Liver (tissue), 9 donors: Measurements from ENCODE around the gene SLC37A4. TPM values are rescaled to one million over a fixed set of nuclear protein-coding genes. Genes with fewer than 3 reads are reported as not detected.

Experiments
- DNase-seq: peaks from one replicate; pipeline ENCODE4 v3.0.0-alpha.2; 2017; ENCODE audit warnings: low spot score
- H3K27ac ChIP-seq, 2 donors: one replicate each; pipeline ENCODE4 v1.7.0; 2013; ENCODE audit warnings: inconsistent platforms in 2 of 2, low read length in 2 of 2, control low read depth in 1 of 2, low read depth in 1 of 2, mild to moderate bottlenecking in 1 of 2
- H3K27me3 ChIP-seq, 4 donors: one replicate each; pipeline versions ENCODE4 v1.6.1 to v1.7.0; 2013; ENCODE audit warnings: low read length in 3 of 4, inconsistent platforms in 1 of 4, mild to moderate bottlenecking in 1 of 4, moderate library complexity in 1 of 4; ENCODE audit not compliant: control insufficient read depth in 4 of 4, insufficient read depth in 4 of 4
- H3K36me3 ChIP-seq, 4 donors: one replicate each; pipeline versions ENCODE4 v1.6.1 to v1.7.0; 2013; ENCODE audit warnings: low read length in 3 of 4, mild to moderate bottlenecking in 3 of 4, low read depth in 1 of 4, moderate library complexity in 1 of 4; ENCODE audit not compliant: control insufficient read depth in 4 of 4, insufficient read depth in 3 of 4
- H3K4me1 ChIP-seq, 4 donors: one replicate each; pipeline versions ENCODE4 v1.6.1 to v1.7.0; 2013; ENCODE audit warnings: low read length in 3 of 4, mild to moderate bottlenecking in 3 of 4, moderate library complexity in 1 of 4; ENCODE audit not compliant: control insufficient read depth in 4 of 4, insufficient read depth in 4 of 4
- H3K4me3 ChIP-seq, 3 donors: one replicate each; pipeline versions ENCODE4 v1.6.1 to v1.7.0; 2013; ENCODE audit warnings: low read length in 3 of 3, control low read depth in 1 of 3, low read depth in 1 of 3, mild to moderate bottlenecking in 1 of 3
- H3K9ac ChIP-seq, 2 donors: one replicate each; pipeline ENCODE4 v1.7.0; 2013; ENCODE audit warnings: low read length in 2 of 2, mild to moderate bottlenecking in 2 of 2, moderate library complexity in 2 of 2, control low read depth in 1 of 2, low read depth in 1 of 2
- H3K9me3 ChIP-seq, 4 donors: one replicate each; pipeline versions ENCODE4 v1.6.1 to v1.7.0; 2013; ENCODE audit warnings: low read length in 3 of 4; ENCODE audit not compliant: control insufficient read depth in 4 of 4
- ATF3 ChIP-seq: IDR thresholded peaks from 2 replicates; pipeline ENCODE4 v1.6.1; 2016; ENCODE audit warnings: antibody characterized with exemption
- CTCF ChIP-seq: fragments of 150-350 bp; IDR thresholded peaks from 2 replicates; pipeline ENCODE4 v1.5.1; 2017; ENCODE audit warnings: improper control_type of control experiment, low read depth, low read length; ENCODE audit not compliant: missing input control
- EGR1 ChIP-seq, 2 donors: IDR thresholded peaks; 2 replicates each; pipeline ENCODE4 v1.6.1; 2016 to 2018; ENCODE audit warnings: antibody characterized with exemption in 2 of 2, low read depth in 2 of 2
- FOXA1 ChIP-seq: IDR thresholded peaks from 2 replicates; pipeline ENCODE4 v1.6.1; 2016; ENCODE audit warnings: antibody characterized with exemption
- HNF4A ChIP-seq, 2 donors: conservative IDR thresholded peaks; 2 replicates each; pipeline ENCODE4 v1.6.1; 2016; ENCODE audit warnings: antibody characterized with exemption in 2 of 2, mild to moderate bottlenecking in 2 of 2
- HNF4G ChIP-seq: IDR thresholded peaks from 2 replicates; pipeline ENCODE4 v1.6.1; 2016; ENCODE audit warnings: antibody characterized with exemption
- JUND ChIP-seq, 2 donors: IDR thresholded peaks; 2 replicates each; pipeline ENCODE4 v1.6.1; 2016; ENCODE audit warnings: antibody characterized with exemption in 2 of 2
- MAX ChIP-seq: IDR thresholded peaks from 2 replicates; pipeline ENCODE4 v1.6.1; 2016; ENCODE audit warnings: antibody characterized with exemption
- NR2F2 ChIP-seq: IDR thresholded peaks from 2 replicates; pipeline ENCODE4 v1.6.1; 2016; ENCODE audit warnings: antibody characterized with exemption
- RAD21 ChIP-seq, 2 donors: IDR thresholded peaks; 2 replicates each; pipeline ENCODE4 v1.6.1; 2016; ENCODE audit warnings: antibody characterized with exemption in 2 of 2, mild to moderate bottlenecking in 2 of 2
- REST ChIP-seq: IDR thresholded peaks from 2 replicates; pipeline ENCODE4 v1.6.1; 2016; ENCODE audit warnings: antibody characterized with exemption, mild to moderate bottlenecking
- RXRA ChIP-seq, 2 donors: IDR thresholded peaks; 2 replicates each; pipeline ENCODE4 v1.6.1; 2017 to 2018; ENCODE audit warnings: antibody characterized with exemption in 2 of 2, mild to moderate bottlenecking in 1 of 2
- SP1 ChIP-seq: IDR thresholded peaks from 2 replicates; pipeline ENCODE4 v1.6.1; 2018; ENCODE audit warnings: antibody characterized with exemption, mild to moderate bottlenecking
- TAF1 ChIP-seq: conservative IDR thresholded peaks from 2 replicates; pipeline ENCODE4 v1.6.1; 2016; ENCODE audit warnings: antibody characterized with exemption, mild to moderate bottlenecking
- YY1 ChIP-seq: IDR thresholded peaks from 2 replicates; pipeline ENCODE4 v1.6.1; 2016; ENCODE audit warnings: antibody characterized with exemption, mild to moderate bottlenecking
- ZBTB33 ChIP-seq: IDR thresholded peaks from 2 replicates; pipeline ENCODE4 v1.6.1; 2016; ENCODE audit warnings: antibody characterized with exemption
- WGBS: extraction: QIAGEN DNeasy Blood & Tissue Kit; methylation state at CpG from one replicate; pipeline ENCODE4 v1.1.7; 2013; 5-methylcytosine and 5-hydroxymethylcytosine counted together
- polyA plus RNA-seq, 2 donors: library from polyadenylated mRNA; stranded (reverse) in 1 of 2; unstranded in 1 of 2; fragments of 200-250 nt in 1 of 2; fragments of >200 nt in 1 of 2; fragmentation: Nextera tagmentation in 1 of 2; extraction: Ambion mirVana in 1 of 2; gene quantifications; one replicate each; pipeline versions ENCODE4 v1.2.1 to v1.2.3, GENCODE V29; 2013 to 2015
- total RNA-seq, 2 donors: library from RNA; depleted of rRNA; stranded (reverse); fragments of >200 nt; gene quantifications; one replicate each; pipeline ENCODE4 v1.2.3, GENCODE V29; 2014
- donor health status: healthy.
- donor health status: healthy.
- donor health status: healthy.
- donor health status: healthy.
- donor health status: healthy.

SLC37A4 gene
- total and polyA plus RNA-seq, 4 donors, result 62.7 to 184 (median 96.3) TPM

- TF ChIP-seq CTCF, result no peak
- no peak for TF ChIP-seq YY1
Observed at GRCh38 chr11:119011476-119012053, 19.1 kb downstream of the SLC37A4 start (continued).

- no peaks in the 10 kb centered on the region for H3K27me3 ChIP-seq
- no peak overlapping the region for H3K4me3 ChIP-seq
- no peak overlapping the region for H3K9ac ChIP-seq
- peaks cover 3 to 21% (median 16%) of the 10 kb centered on the region in 4 donors for H3K36me3 ChIP-seq
- WGBS, result 95% methylated on average over 4 of the region's 4 CpGs
- TF ChIP-seq YY1 (no peak), TAF1 (no peak), FOXA1 (no peak), ATF3 (no peak), HNF4A (conservative IDR thresholded peaks at IDR 0.05) (no peak), ZBTB33 (no peak), EGR1 (IDR thresholded peaks at IDR 0.05; ENCODE audit: low read depth in 2 of 2) (no peak), HNF4G (no peak), JUND (IDR thresholded peaks at IDR 0.05) (no peak), SP1 (no peak), NR2F2 (no peak), RXRA (IDR thresholded peaks at IDR 0.05) (no peak), RAD21 (IDR thresholded peaks at IDR 0.05) (no peak), REST (no peak), MAX (no peak)
- peaks cover 0 to 2% (median 0%) of the 10 kb centered on the region in 4 donors for H3K4me1 ChIP-seq
- no peak for DNase-seq
- H3K27ac ChIP-seq, result no peak overlapping the region
- no peaks in the 10 kb centered on the region for H3K9me3 ChIP-seq
Observed at GRCh38 chr11:119006656-119007055, 24.0 kb downstream of the SLC37A4 start.
